ENCODE data around the gene GDF15.

DNA sequence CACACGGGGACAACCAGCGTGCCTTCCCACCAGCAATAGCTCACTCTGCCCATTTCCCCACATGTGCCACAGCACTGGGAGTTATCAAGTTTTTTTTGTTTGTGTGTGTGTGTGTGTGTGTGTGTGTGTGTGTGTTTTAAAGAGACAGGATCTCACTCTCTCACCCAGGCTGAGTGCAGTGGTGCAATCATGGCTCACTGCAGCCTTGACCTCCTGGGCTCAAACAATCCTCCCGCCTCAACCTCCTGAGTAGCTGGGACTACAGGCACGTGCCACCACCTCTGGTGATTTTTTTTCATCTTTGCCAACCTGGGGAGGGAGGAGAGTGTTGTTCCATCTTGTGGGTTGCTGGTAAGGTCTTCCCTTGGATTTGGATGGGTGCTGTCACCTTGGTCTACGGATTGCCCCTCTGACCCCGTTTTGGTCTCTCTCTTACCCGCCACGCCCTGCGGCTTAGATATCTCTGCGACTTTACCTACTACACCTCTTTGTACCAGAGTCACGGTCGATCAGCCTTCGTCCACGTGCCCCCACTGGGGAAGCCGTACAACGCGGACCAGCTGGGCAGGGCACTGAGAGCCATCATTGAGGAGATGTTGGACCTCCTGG lies 22.9 kb upstream of the GDF15 start:
- TF ChIP-seq POLR2A (IDR thresholded peaks at IDR 0.05) (no peak), CTCF (IDR thresholded peaks at IDR 0.05) (no peak)

All from esophagus squamous epithelium (tissue), 4 donors.